HG03439 (cell line): ENCODE results near the gene DCP1B.

Source experiments
- ATAC-seq: cut with Tn5 transposase; IDR thresholded peaks from one replicate; pipeline ENCODE4 v1.9.1; 2021; ENCODE audit warnings: mild to moderate bottlenecking, moderate library complexity; ENCODE audit not compliant: unreplicated experiment

Gene DCP1B

GRCh38 chr12:1922985-1923384 is 81.3 kb downstream of the DCP1B start:
- ATAC-seq, result no peak

- no peak for ATAC-seq
Measured at GRCh38 chr12:1922075-1922709, 82.1 kb downstream of the DCP1B start.

- no peak for ATAC-seq
Measured at GRCh38 chr12:1920971-1921370, 83.3 kb downstream of the DCP1B start.

- ATAC-seq, result no peak
Measured at GRCh38 chr12:1920436-1920835, 83.8 kb downstream of the DCP1B start.

GRCh38 chr12:1919763-1920162 is 84.5 kb downstream of the DCP1B start:
- no peak for ATAC-seq

GRCh38 chr12:1919284-1919683 is 85.0 kb downstream of the DCP1B start:
- ATAC-seq, result no peak

GRCh38 chr12:1918884-1919236 is 85.4 kb downstream of the DCP1B start:
- no peak for ATAC-seq

- no peak for ATAC-seq
Measured at GRCh38 chr12:1918081-1918883, 86.0 kb downstream of the DCP1B start, which contains the start of gene CACNA2D4. Gene CACNA2D4 (minus strand): TSS chr12:1918652. CDS start chr12:1918473, 179 bp downstream.

- ATAC-seq, result no peak
Measured at GRCh38 chr12:1917172-1918070, 86.8 kb downstream of the DCP1B start.

- no peak for ATAC-seq
Measured at GRCh38 chr12:1916371-1917171, 87.7 kb downstream of the DCP1B start.

GRCh38 chr12:1915082-1915968 is 88.9 kb downstream of the DCP1B start:
- no peak for ATAC-seq

GRCh38 chr12:1914114-1914911 is 89.9 kb downstream of the DCP1B start:
- ATAC-seq, result no peak

GRCh38 chr12:1913377-1914113 is 90.7 kb downstream of the DCP1B start:
- no peak for ATAC-seq

- ATAC-seq, result no peak
Measured at GRCh38 chr12:1912580-1913376, 91.5 kb downstream of the DCP1B start.

GRCh38 chr12:1911598-1912575 is 92.4 kb downstream of the DCP1B start:
- no peak for ATAC-seq

GRCh38 chr12:1910468-1910867 is 93.8 kb downstream of the DCP1B start:
- ATAC-seq, result no peak
